ENCODE measurements around the gene OR51A2. TPM values are rescaled to one million over a fixed set of nuclear protein-coding genes. Genes with fewer than 3 reads are reported as not detected.
"Not testable (repeated sequence)": the region's sequence is repeated elsewhere in the genome, so short reads cannot be mapped to it uniquely, and the experiment has no call there.

OR51A2 gene, protein sequence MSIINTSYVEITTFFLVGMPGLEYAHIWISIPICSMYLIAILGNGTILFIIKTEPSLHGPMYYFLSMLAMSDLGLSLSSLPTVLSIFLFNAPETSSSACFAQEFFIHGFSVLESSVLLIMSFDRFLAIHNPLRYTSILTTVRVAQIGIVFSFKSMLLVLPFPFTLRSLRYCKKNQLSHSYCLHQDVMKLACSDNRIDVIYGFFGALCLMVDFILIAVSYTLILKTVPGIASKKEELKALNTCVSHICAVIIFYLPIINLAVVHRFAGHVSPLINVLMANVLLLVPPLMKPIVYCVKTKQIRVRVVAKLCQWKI
- not detected for total RNA-seq
- long read RNA-seq: 0 reads

DNA sequence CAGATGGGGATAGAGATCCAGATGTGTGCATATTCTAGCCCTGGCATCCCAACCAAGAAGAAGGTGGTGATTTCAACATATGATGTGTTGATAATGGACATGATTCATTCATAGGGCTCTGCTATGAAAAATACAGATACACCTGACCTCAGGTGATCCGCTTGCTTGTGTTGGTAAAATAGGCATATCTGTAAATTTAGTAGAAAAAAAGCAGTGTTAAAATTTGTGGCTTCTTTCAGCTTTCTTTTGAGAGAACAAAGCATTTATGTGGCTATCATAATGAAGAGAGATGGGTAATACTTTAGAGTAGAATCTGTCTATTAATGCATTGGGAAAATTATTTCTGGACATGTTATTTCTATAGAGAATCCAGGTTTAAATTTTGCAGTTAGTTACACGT, at the start of gene OR51A2:
TSS of gene OR51A2 (minus strand) at position 101 of the 400 bp plus-strand sequence. CDS start at position 101, 0 bp downstream.
- intact Hi-C loops (cut with DNase I, micrococcal nuclease); ATAC-seq; DNase-seq: not testable (repeated sequence)

DNA sequence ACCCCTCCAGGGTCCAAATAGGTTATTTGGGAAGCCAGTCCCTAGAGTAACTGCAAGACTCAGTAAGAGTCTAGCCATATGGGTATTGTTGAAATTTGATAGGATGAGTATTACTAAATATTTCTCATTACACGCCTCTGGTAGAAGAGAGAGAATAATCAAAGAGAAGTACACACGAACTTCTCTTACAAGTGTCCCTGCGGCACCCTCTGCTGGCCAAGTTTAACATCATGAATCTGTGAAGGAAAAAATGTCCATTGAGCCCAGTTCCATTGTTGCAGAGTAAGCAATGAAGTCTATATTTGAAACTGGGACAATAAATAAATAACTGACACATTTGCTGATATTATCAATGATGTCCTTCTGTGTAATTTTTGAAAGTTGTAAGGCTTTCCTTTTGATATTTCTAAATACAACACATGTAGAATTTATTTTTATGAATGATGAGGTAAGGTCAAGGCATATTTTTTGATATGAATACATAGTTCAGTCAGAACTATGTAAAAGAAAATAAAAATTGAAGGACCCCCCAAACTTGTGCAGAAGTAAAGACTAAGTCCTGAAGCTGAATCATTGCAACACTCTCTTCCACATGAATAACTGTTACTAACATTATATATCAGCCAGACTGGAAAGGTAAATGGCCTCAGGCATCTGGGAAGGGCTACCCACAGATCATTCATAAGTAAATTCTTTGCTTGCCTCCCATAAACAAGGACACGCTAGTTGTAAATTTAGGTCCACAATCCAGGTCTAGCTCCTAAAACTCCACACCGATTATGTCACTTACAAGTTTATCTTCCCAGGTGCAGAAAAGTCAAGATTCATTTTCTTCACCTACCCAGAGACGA, 49.1 kb upstream of the OR51A2 start:
- intact Hi-C loops (cut with DNase I, micrococcal nuclease): loop anchor here in 1 of 2 donors (5.0 kb wide), 1 partner anchor 377 kb away; no protein-coding TSS in a partner anchor
- DNase-seq (peak in 1 of 2 donors; percentile 67), ATAC-seq (peak; percentile 58)

DNA sequence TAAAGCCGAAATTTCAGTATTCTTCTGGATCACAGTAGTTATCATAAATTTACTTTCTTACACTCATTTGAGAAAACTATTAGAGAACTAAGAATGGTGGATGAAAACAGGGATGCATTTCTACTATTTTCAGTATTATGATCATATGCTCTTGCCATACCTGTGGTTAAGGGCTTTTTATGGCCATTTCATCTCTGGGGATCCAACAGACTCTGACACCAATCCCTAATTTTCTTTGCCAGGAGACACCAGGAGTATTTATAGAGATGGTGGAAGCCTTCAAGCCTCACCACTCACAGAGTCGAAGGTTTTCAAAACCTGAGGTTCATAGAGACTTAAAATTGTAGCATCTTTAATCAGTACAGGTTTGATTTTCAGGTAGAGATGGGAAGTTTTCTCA, 39.0 kb upstream of the OR51A2 start, which contains the start of gene OR51L1:
TSS of gene OR51L1 (plus strand) at position 301 of the 400 bp plus-strand sequence. CDS start 4,132 bp downstream, outside the sequence.
- intact Hi-C loops (cut with DNase I, micrococcal nuclease): no loop called here
- ATAC-seq (no peak), DNase-seq (no peak)

DNA sequence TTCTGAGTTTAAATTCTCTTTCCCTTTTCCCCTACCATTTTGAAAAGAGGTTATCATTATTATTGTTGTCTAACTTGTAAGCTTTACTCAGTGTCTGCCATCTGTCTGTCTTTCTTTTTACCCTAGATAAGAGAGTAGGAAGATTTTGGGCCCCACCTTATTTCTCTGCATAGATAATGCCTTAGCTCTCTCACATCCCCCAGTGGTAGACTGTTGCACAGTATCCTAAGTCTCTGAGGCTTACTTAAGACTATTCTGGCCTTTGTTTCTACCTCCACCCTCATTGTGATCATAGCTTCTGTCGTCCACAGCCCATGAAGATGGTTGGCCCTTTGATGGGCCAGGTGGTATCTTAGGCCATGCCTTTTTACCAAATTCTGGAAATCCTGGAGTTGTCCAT, 35.5 kb upstream of the OR51A2 start:
- intact Hi-C loops (cut with DNase I, micrococcal nuclease): no loop called here
- DNase-seq (no peak), ATAC-seq (peak; percentile 28)

DNA sequence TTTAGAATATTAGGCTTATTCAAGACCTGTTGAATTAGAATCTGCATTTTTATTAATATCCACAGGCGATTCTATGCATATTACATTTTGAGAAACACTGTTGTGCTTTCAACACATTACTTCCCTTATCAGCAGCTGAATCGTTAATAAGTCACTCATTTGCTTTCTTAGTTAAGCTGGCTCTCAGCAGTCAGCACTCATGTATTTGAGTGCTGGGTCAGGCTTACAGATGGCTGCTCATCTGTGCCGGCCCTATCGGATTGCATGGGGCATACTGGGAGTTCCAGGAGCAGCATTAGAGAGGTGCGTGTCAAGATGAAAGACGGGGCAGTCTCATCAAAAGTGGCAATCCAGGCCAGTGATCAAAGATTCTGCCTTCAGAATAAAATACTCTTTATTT, 28.3 kb upstream of the OR51A2 start:
- ATAC-seq (no peak), DNase-seq (no peak)
- intact Hi-C loops (cut with DNase I, micrococcal nuclease): no loop called here

DNA sequence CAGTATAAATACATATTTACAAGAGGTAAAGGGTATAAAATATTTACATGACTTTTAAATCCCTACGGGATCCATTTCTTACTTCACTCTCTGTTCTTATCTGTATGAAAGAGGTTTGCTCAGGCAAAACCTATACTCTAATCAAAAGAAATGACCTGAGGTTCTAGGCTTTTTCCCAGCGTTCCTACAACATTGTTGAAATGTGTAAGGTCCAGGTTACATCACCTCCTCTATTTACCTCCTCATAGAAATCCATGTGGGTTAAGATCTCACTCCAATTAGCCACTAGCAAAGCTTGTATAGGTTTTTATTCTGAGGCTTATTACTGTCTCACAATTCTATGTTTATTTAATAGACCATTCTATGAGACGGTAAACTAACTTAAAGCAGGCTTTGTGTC, 27.2 kb upstream of the OR51A2 start:
- ATAC-seq (no peak), DNase-seq (no peak)
- intact Hi-C loops (cut with DNase I, micrococcal nuclease): no loop called here

DNA sequence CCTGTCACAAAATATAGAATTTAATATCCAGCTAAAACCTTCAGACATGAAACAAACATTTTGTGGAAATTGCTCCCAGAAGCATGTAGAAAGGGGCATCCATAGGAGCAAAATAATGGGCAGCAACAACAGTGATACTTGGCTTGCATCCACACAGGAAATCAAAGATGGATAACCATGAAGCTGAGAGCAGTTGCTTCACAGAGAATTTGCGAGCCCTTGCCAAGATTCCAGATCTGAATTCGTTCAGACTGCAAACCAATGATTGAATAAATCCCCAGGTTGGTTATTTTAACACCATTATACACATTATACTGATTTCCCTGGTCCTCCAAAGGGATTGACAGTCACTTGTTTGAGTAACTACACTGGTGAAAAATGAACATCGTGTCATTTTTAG, 23.5 kb upstream of the OR51A2 start:
- ATAC-seq: no peak

DNA sequence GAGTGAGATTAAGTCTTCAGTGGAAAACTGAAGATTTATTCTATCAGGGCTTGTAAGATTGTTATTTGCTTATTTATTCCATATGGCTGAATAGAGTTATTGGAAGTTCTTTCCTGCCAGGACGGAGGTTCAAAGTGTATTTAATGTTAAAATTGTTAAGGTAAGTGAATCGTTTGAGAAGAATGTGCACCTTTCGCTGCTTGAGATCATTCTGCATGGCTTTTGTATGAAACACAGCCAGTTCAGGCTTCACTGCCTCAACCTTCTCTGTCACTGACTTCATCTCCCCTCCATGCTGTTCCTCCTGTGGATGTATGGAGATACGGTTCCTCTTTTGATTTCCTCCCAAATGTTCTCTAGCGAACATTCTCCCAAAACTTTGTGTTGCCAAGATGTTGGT, 19.9 kb upstream of the OR51A2 start:
- intact Hi-C loops (cut with DNase I, micrococcal nuclease): no loop called here
- no peak for DNase-seq
- no peak for ATAC-seq

More for the DNA sequence above, 23.5 kb upstream of the OR51A2 start:
- intact Hi-C loops (cut with DNase I, micrococcal nuclease): no loop called here
- no peak for DNase-seq

DNA sequence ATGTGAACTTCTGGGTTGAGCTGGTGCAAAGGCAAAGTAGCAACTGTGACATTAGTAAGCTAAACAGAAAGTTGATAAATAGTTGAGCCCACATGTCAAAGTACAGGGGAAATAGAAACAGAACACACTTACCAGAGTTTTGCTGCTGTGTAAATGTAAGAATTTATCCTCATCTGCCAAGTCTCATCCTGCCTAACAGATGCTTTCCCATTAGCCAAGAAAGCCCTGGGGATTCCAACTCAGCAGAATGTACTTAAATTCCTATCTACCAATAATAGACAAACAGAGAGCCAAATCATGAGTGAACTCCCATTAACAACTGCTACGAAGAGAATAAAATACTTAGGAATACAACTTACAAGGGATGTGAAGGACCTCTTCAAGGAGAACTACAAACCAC, 7.3 kb upstream of the OR51A2 start:
- no peak for DNase-seq
- ATAC-seq: no peak

DNA sequence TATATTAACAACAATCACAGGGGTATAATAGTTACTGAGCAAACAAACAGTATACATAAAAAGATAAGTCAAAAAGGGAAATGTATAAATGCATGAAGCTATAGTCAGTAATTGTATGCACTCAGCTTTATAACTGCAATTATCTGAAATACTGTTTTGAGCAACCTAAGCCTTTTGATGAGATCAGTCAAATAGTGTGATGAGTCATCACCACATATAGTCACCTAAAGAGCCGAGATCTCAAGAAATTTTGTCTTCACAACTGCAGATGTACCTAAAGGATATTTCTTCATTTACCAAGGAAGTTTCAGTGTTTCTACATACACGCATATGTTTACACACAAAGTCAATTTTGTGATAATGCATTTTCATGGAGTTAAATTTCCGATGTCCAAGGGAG, 5.4 kb upstream of the OR51A2 start:
- ATAC-seq (peak; percentile 24), DNase-seq (no peak)
- intact Hi-C loops (cut with DNase I, micrococcal nuclease): no loop called here

More for the DNA sequence above, 7.3 kb upstream of the OR51A2 start:
- intact Hi-C loops (cut with DNase I, micrococcal nuclease): no loop called here

DNA sequence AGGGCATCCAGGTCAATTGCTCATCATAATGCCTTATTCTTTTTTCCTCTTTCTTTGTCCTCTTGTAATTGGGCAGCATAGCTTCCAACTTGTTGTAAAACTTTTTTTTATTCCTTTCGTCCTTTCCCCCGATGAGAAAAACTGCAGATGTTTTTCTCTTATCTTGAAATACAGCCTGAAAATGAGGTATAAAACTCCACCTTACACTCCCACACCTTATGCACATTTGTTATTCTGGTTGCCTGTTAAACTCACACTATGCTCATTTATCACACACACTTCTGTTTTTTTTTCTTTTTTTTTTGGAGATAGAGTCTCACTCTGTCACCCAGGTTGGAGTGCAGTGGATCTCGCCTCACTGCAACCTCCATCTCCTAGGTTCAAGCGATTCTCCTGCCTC, 1.9 kb upstream of the OR51A2 start:
- ATAC-seq: peak; percentile 37
- intact Hi-C loops (cut with DNase I, micrococcal nuclease): no loop called here
- no peak for DNase-seq

DNA sequence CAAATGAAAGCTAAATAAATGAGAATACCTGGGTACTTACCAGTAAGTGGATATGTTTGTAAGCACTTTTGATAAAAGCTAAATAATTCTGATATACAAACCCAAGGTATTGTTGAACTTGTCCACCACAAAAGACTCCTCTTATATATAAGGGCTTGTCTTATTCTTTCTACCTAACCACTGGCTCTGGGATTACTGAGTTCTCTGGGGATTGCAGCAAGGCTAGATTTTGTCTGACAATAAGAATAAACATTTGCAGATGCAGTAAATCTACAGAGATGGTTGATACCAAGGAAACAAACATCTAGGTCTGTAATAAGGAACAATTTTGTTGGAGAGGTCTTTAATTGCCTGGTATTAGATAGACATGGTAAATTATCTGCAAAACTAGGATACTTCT, 8.0 kb downstream of the OR51A2 start, which contains the start of gene OR51A4:
TSS of gene OR51A4 (minus strand) at position 101 of the 400 bp plus-strand sequence. CDS start 505 bp downstream, outside the sequence.
- intact Hi-C loops (cut with DNase I, micrococcal nuclease): no loop called here
- no peak for DNase-seq
- no peak for ATAC-seq

DNA sequence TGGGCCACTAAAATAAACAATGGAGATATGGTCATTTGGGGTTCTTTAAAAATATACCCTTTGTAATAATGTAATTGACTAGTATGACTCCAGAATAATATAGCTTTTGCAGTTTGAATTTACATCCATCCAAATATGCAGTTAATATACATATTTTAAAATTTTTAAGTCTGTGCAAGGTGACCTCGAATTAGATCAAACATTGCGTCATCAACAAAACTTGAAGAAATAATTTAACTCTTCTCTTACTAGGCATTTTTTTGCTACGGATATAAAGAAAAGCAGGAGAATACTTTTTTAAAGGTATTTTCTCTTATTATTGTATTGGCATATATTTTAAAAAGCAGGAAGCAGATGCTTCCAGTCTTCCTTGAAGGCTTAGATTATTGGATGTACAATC, 18.8 kb downstream of the OR51A2 start:
- ATAC-seq: no peak
- DNase-seq: no peak
- intact Hi-C loops (cut with DNase I, micrococcal nuclease): no loop called here

DNA sequence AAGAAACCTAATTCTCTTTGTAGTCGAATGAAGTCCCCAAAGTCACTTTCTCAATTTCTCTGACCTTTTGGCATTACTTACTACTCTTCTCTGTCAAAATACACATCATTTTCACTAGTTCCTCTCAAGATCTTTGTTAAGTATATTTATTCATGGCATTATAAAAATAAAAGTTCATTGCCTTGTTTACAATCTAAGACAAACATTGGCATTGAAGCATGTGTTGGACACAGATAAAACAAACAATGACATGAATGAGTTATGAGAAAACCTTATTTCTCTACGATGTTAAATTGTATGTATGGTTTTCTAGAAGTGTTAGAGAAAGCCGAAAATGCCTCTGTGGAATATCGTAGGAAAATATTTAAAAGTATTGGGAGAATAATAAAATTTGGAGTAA, 22.8 kb downstream of the OR51A2 start:
- no peak for ATAC-seq
- intact Hi-C loops (cut with DNase I, micrococcal nuclease): no loop called here
- DNase-seq: no peak

DNA sequence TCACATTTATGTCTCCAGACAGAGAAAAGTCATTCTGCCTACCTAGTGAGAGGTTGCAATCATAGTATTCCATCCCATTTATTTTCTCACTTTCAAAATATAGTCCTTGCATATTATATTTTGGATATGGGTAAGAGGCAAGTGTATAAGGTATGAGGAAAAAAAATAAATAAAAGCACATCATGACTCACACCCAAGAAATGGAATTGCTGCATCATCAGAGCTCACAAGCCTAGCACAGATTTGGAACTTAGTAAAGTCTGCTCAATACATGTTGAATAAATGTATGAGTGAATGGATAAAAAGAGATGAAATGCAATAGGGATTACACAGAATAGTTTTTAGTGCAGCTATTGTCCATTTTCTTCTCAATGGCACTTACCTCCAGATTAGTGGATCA, 28.9 kb downstream of the OR51A2 start:
- no peak for ATAC-seq
- DNase-seq: no peak
- intact Hi-C loops (cut with DNase I, micrococcal nuclease): no loop called here

DNA sequence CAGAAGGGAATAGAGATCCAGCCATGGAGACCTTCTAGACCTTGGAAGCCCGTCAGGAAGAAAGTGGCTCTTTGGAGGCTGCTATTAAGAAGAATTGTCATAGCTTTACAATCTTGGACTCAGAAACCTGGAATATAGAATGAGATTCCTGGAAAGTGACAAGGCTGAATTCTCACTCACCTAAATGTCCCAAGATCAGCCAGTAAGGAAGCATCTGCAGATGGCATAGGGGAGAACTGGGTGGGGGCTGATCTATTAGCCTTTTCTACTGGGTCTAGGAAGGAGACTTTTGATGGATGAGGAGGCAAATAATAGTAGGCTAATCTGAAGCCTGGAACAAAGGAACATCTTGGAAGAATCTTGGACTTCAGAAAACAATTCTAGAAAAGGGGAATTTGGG, 31.3 kb downstream of the OR51A2 start, which contains the start of gene OR51G1:
TSS of gene OR51G1 (minus strand) at position 101 of the 400 bp plus-strand sequence. CDS start at position 101, 0 bp downstream.
- ATAC-seq (no peak), DNase-seq (no peak)
- intact Hi-C loops (cut with DNase I, micrococcal nuclease): no loop called here

DNA sequence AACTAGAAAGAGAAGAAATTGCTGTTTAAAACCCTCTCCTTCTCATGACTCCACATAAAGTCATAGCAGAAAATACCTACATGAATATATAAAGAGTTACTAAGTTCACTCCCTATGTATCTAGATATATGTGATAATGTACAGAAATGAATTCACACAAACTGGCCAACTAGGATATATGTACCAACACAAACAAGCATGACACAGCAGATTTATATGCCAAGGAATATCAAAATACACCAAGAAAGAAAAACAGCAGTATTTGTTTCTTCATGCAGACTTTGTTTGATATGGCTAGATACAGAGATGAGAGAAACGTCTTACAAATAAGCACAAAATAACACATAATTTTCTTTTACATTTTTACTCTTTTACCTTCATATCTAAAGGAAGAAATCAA, 33.2 kb downstream of the OR51A2 start:
- no peak for ATAC-seq
- intact Hi-C loops (cut with DNase I, micrococcal nuclease): no loop called here
- DNase-seq: no peak

DNA sequence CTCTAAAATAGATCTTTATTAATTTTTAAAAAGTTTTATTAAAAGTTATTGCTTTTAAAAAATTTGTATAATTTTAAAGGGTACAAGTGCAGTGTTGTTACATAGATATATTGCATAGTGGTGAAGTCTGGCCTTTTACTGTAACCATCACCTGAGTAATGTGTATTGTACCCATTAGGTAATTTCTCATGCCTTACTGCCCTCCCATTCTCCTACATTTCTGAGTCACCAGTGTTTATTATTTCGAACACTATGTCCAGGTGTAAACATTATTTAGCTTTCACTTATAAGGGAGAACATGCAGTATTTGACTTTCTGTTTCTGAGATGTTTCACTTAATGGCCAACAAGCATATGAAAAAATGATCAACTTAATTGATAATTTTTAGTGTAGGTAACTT, 33.7 kb downstream of the OR51A2 start:
- intact Hi-C loops (cut with DNase I, micrococcal nuclease): no loop called here
- no peak for ATAC-seq
- DNase-seq: no peak

DNA sequence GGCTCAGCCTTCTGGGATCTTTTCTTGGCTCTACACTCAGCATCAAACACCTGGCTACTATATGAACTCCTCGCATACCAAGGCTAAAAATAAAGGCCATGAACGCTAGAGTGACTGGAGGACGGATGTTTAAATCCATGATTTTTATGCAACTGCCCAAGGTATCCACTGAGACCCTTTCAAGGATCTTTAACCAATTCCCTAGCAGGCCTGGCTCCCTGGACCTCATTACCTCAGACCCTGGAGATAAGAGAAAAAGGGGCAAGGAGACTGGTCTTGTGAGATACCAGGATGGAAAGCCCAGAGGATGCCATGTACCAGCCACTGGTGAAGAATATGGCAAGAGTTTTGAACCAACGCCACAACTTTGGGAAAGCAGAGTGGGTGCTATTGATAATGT, 36.3 kb downstream of the OR51A2 start, which contains the start of gene OR51G2:
TSS of gene OR51G2 (minus strand) at position 101 of the 400 bp plus-strand sequence. CDS start 3,687 bp downstream, outside the sequence.
- intact Hi-C loops (cut with DNase I, micrococcal nuclease): no loop called here
- DNase-seq (no peak), ATAC-seq (no peak)

DNA sequence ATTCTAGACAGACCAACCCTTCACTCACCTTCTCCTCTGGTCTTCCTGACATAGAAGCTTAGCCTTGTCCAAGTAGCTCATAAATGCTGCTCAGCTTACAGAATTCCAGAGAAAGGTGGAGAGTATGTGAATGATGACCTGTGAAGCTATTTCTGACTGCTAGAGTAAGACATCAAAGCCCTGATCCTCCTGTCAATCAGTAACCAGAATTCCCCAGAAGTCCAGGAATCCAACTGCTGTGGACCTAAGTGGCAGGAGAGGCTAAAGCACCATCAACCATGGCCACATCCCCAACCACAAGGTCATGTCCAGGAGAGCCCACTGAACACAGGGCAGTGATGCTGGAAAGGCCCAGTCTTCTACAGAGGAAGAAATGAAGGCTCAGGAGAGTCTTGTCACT, 38.9 kb downstream of the OR51A2 start:
- DNase-seq (no peak), ATAC-seq (no peak)
- intact Hi-C loops (cut with DNase I, micrococcal nuclease): no loop called here

All from left colon (tissue), 2 donors.